Measurements from ENCODE around the gene PRTN3.

The PRTN3 gene

GRCh38 chr19:867855-868457, 27.2 kb downstream of the PRTN3 start:
- no peaks in the 10 kb centered on the region for H3K79me2 ChIP-seq (ENCODE audit: insufficient read depth, low read depth)
- H3K27ac ChIP-seq, result no peak overlapping the region
- H3K4me2 ChIP-seq, result no peak overlapping the region
- H3K36me3 ChIP-seq (ENCODE audit: insufficient read depth), result no peaks in the 10 kb centered on the region
- H3K4me1 ChIP-seq (ENCODE audit: low read depth, poor library complexity, severe bottlenecking), result peaks cover 8% of the 10 kb centered on the region
- no peak overlapping the region for H3K4me3 ChIP-seq (IDR thresholded peaks at IDR 0.05; ENCODE audit: insufficient read depth, low read depth, low read length)
- H2AFZ ChIP-seq (ENCODE audit: low read depth), result no peak overlapping the region
- TF ChIP-seq, protein P1, sequence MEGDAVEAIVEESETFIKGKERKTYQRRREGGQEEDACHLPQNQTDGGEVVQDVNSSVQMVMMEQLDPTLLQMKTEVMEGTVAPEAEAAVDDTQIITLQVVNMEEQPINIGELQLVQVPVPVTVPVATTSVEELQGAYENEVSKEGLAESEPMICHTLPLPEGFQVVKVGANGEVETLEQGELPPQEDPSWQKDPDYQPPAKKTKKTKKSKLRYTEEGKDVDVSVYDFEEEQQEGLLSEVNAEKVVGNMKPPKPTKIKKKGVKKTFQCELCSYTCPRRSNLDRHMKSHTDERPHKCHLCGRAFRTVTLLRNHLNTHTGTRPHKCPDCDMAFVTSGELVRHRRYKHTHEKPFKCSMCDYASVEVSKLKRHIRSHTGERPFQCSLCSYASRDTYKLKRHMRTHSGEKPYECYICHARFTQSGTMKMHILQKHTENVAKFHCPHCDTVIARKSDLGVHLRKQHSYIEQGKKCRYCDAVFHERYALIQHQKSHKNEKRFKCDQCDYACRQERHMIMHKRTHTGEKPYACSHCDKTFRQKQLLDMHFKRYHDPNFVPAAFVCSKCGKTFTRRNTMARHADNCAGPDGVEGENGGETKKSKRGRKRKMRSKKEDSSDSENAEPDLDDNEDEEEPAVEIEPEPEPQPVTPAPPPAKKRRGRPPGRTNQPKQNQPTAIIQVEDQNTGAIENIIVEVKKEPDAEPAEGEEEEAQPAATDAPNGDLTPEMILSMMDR (conservative IDR thresholded peaks at IDR 0.05; ENCODE audit: low read depth, low read length), result no peak
- no peak overlapping the region for H3K9ac ChIP-seq
- no peaks in the 10 kb centered on the region for H3K27me3 ChIP-seq (ENCODE audit: insufficient read depth, low read depth)
- no peaks in the 10 kb centered on the region for H4K20me1 ChIP-seq (ENCODE audit: insufficient read depth)

DNA sequence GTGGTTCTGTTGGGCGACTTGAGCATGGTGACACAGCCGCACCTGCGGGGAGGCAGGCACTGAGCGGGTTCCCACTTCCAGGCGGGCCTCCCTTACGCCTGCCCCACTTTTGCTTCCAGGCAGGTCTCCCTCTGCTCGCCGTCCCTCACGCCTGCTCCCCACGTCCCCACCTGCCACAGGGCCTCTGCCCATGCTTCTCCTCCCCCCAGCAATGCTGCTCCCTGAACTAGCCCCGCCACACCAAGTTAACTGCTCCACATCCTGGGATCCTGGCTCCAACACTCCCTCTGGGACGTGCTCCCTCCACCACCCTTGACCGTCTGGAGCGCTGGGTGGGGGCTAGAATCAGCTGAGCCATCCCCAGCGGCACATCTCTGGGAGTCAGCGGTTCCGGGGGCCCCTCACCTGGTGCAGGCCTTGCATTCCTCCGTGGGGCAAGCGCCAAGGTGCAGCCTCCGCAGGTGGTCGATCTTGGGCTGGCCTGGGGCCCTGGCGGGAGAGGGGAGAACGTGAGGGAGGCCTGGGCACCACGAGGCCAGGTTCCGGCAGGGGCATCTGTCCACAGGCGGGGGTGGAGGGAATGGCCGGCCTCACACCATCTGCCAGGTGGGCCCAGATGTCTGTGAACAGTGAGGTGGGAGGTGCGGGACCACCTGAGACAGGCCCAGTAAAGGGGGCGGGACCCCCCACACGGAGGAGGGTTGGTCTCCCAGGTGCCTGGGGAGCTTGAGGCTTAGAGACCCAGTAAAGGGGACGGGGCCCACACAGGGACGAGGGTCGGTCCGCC, 27.9 kb downstream of the PRTN3 start:
- H3K9ac ChIP-seq, result no peak overlapping the region
- H3K27me3 ChIP-seq (ENCODE audit: insufficient read depth, low read depth), result no peaks in the 10 kb centered on the region
- H3K36me3 ChIP-seq (ENCODE audit: insufficient read depth), result no peaks in the 10 kb centered on the region
- no peak overlapping the region for H3K27ac ChIP-seq
- TF ChIP-seq, protein P1 (conservative IDR thresholded peaks at IDR 0.05; ENCODE audit: low read depth, low read length), result no peak
- peaks cover 8% of the 10 kb centered on the region for H3K4me1 ChIP-seq (ENCODE audit: low read depth, poor library complexity, severe bottlenecking)
- H2AFZ ChIP-seq (ENCODE audit: low read depth), result no peak overlapping the region
- H3K4me3 ChIP-seq (IDR thresholded peaks at IDR 0.05; ENCODE audit: insufficient read depth, low read depth, low read length), result no peak overlapping the region
- H3K79me2 ChIP-seq (ENCODE audit: insufficient read depth, low read depth), result no peaks in the 10 kb centered on the region
- H3K4me2 ChIP-seq, result no peak overlapping the region
- no peaks in the 10 kb centered on the region for H4K20me1 ChIP-seq (ENCODE audit: insufficient read depth)

DNA sequence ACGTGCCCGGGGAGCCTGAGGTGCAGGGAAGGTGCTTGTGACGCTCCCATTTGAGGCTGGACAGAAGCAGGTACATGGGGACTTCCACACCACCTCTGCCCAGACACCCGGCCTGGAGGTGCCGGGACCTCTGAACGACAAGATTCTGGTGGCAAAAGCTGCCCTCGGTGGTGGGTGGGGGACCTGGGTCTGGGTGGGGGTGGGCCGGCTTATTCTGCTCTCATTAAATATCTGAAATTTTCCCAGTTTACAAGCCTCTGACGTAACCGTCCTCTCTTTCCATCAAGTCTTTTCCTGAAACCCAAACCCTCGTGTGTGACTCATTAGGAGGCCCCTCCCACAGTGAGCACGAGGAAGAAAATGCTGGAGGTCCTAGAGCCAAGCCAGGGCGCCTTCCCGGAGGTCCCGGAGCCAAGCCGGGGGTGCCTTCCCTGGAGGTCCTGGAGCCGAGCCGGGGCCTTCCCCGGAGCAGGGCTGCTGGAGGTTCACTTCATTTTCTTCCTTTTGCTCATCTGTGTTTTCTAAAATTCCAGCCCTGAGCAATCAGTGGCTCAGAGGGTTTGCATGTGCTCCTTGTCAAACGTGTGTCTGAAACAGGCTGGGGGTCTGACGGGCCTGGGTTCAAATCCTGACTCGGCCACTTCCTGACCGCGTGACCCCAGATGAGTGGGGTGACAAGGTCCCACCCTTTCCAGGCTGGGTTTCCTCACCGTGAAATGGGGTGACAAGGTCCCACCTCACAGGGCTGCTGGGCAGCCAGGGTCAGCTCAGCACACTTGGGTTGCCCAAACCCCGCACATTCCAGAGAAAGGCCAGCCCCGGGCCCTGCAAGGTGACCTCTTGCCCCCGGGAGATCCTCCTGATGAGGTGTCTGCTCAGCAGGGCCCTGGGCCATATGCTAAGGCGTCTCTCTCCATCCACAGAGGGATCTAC, 28.7 kb downstream of the PRTN3 start:
- H2AFZ ChIP-seq (ENCODE audit: low read depth), result no peak overlapping the region
- H4K20me1 ChIP-seq (ENCODE audit: insufficient read depth), result no peaks in the 10 kb centered on the region
- no peak overlapping the region for H3K27ac ChIP-seq
- H3K4me3 ChIP-seq (IDR thresholded peaks at IDR 0.05; ENCODE audit: insufficient read depth, low read depth, low read length), result no peak overlapping the region
- H3K4me2 ChIP-seq, result no peak overlapping the region
- H3K79me2 ChIP-seq (ENCODE audit: insufficient read depth, low read depth), result no peaks in the 10 kb centered on the region
- H3K9ac ChIP-seq, result no peak overlapping the region
- peaks cover 8% of the 10 kb centered on the region for H3K4me1 ChIP-seq (ENCODE audit: low read depth, poor library complexity, severe bottlenecking)
- TF ChIP-seq, protein P1 (conservative IDR thresholded peaks at IDR 0.05; ENCODE audit: low read depth, low read length), result no peak
- no peaks in the 10 kb centered on the region for H3K36me3 ChIP-seq (ENCODE audit: insufficient read depth)
- H3K27me3 ChIP-seq (ENCODE audit: insufficient read depth, low read depth), result no peaks in the 10 kb centered on the region

DNA sequence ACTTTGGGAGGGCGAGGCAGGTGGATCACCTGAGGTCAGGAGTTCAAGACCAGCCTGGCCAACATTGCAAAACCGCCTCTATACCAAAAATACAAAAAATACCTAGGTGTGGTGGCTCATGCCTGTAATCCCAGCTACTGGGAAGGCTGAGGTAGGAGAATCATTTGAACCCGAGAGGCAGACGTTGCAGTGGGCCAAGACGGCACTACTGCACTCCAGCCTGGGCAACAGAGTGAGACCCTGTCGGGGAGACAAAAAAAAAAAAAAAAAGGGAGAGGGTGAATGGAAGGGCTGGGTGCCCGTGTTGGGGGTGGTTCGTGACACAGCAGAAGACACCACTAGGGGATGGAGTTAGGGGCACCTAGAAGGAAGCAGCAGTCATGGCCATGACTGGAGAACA, 29.5 kb downstream of the PRTN3 start:
- Histone ChIP-seq H3K9ac (no peak overlapping the region), H4K20me1 (ENCODE audit: insufficient read depth) (no peaks in the 10 kb centered on the region), H2AFZ (ENCODE audit: low read depth) (no peak overlapping the region), H3K4me3 (IDR thresholded peaks at IDR 0.05; ENCODE audit: insufficient read depth, low read depth, low read length) (no peak overlapping the region), H3K79me2 (ENCODE audit: insufficient read depth, low read depth) (no peaks in the 10 kb centered on the region), H3K27me3 (ENCODE audit: insufficient read depth, low read depth) (no peaks in the 10 kb centered on the region), H3K36me3 (ENCODE audit: insufficient read depth) (no peaks in the 10 kb centered on the region), H3K4me1 (ENCODE audit: low read depth, poor library complexity, severe bottlenecking) (peaks cover 8% of the 10 kb centered on the region), H3K4me2 (no peak overlapping the region), H3K27ac (no peak overlapping the region)
- TF ChIP-seq, protein P1 (conservative IDR thresholded peaks at IDR 0.05; ENCODE audit: low read depth, low read length), result no peak

Data from KMS-11 (cell line).